WTC11 (cell line): ENCODE results near the gene GALM. TPM values are rescaled to one million over a fixed set of nuclear protein-coding genes. Genes with fewer than 3 reads are reported as not detected.

Experiments
- ATAC-seq: fragments of 200-7000 bp; cut with Tn5 transposase; 2 replicates; pipeline ENCODE4 v1.10.0; 2021; ENCODE audit warnings: mild to moderate bottlenecking, moderate library complexity
- CTCF ChIA-PET: fragments of 300-600 bp; sonication (Branson Sonifier 250); formaldehyde crosslinking; loops from one replicate; lab custom pipeline; 2021; ENCODE audit warnings: antibody characterized with exemption; lab: Charles Lee
- POLR2A ChIA-PET: fragments of 350-600 bp; sonication (Branson Sonifier 250); formaldehyde crosslinking; loops from one replicate; lab custom pipeline; 2021; ENCODE audit warnings: antibody characterized with exemption; lab: Charles Lee
- DNase-seq: peaks from one replicate; pipeline ENCODE4 v3.0.0; 2021; ENCODE audit warnings: low spot score
- H3K27ac Mint-ChIP-seq: 2 replicates; pipeline ENCODE4 v1.8.0; 2021; ENCODE audit warnings: mixed read lengths
- H3K27me3 Mint-ChIP-seq: 2 replicates; pipeline ENCODE4 v1.8.0; 2021; ENCODE audit warnings: low read depth, mild to moderate bottlenecking, moderate library complexity, mixed read lengths
- H3K36me3 Mint-ChIP-seq: 2 replicates; pipeline ENCODE4 v1.8.0; 2021; ENCODE audit warnings: mixed read lengths
- H3K4me1 Mint-ChIP-seq: 2 replicates; pipeline ENCODE4 v1.8.0; 2022; ENCODE audit warnings: mixed read lengths
- H3K4me3 Mint-ChIP-seq: 2 replicates; pipeline ENCODE4 v1.8.0; 2021; ENCODE audit warnings: mild to moderate bottlenecking, moderate library complexity, mixed read lengths
- H3K9me3 Mint-ChIP-seq: 2 replicates; pipeline ENCODE4 v1.8.0; 2021; ENCODE audit warnings: mixed read lengths
- ELF4 ChIP-seq: sonication (generic); formaldehyde crosslinking; IDR thresholded peaks from 2 replicates; pipeline ENCODE4 v1.8.1; 2022; ENCODE audit warnings: low read depth, mild to moderate bottlenecking, moderate library complexity, missing genetic modification reagents
- EMX1 ChIP-seq: fragments of 250-450 bp; sonication (Bioruptor Pico); IDR thresholded peaks from 2 replicates; pipeline ENCODE4 v1.8.0; 2021; ENCODE audit warnings: mild to moderate bottlenecking
- ERG ChIP-seq: fragments of 250-450 bp; sonication (Bioruptor Pico); IDR thresholded peaks from 2 replicates; pipeline ENCODE4 v1.8.0; 2021; ENCODE audit warnings: mild to moderate bottlenecking
- FOXK1 ChIP-seq: sonication (generic); formaldehyde crosslinking; IDR thresholded peaks from 2 replicates; pipeline ENCODE4 v1.8.0; 2022; ENCODE audit warnings: mild to moderate bottlenecking, moderate library complexity, missing genetic modification reagents
- IRF2 ChIP-seq: sonication (generic); formaldehyde crosslinking; IDR thresholded peaks from 2 replicates; pipeline ENCODE4 v1.8.0; 2022; ENCODE audit warnings: low read depth, missing genetic modification reagents, borderline replicate concordance
- MXD4 ChIP-seq: fragments of 250-450 bp; sonication (Bioruptor Pico); IDR thresholded peaks from 2 replicates; pipeline ENCODE4 v1.8.0; 2021; ENCODE audit warnings: mild to moderate bottlenecking, moderate library complexity, borderline replicate concordance
- NR1H2 ChIP-seq: sonication (generic); formaldehyde crosslinking; IDR thresholded peaks from 2 replicates; pipeline ENCODE4 v1.9.0; 2021; ENCODE audit warnings: mild to moderate bottlenecking, moderate library complexity, missing genetic modification reagents
- SP1 ChIP-seq: sonication (generic); formaldehyde crosslinking; conservative IDR thresholded peaks from 2 replicates; pipeline ENCODE4 v1.8.1; 2022; ENCODE audit warnings: missing genetic modification reagents
- STAT6 ChIP-seq: sonication (generic); formaldehyde crosslinking; conservative IDR thresholded peaks from 2 replicates; pipeline ENCODE4 v1.8.1; 2023; ENCODE audit warnings: mild to moderate bottlenecking, low read depth, missing genetic modification reagents, moderate library complexity
- USF1 ChIP-seq: sonication (generic); formaldehyde crosslinking; IDR thresholded peaks from 2 replicates; pipeline ENCODE4 v1.8.0; 2022; ENCODE audit warnings: mild to moderate bottlenecking, missing genetic modification reagents
- ZNF232 ChIP-seq: sonication (generic); formaldehyde crosslinking; IDR thresholded peaks from 2 replicates; pipeline ENCODE4 v1.8.0; 2022; ENCODE audit warnings: mild to moderate bottlenecking, missing genetic modification reagents
- ZNF317 ChIP-seq: sonication (generic); formaldehyde crosslinking; IDR thresholded peaks from 2 replicates; pipeline ENCODE4 v1.8.1; 2023; ENCODE audit warnings: low read depth, mild to moderate bottlenecking, moderate library complexity, missing genetic modification reagents, borderline replicate concordance
- ZNF396 ChIP-seq: fragments of 250-450 bp; sonication (Bioruptor Pico); IDR thresholded peaks from 2 replicates; pipeline ENCODE4 v1.8.0; 2021; ENCODE audit warnings: mild to moderate bottlenecking, moderate library complexity, borderline replicate concordance
- ZNF423 ChIP-seq: fragments of 250-450 bp; sonication (Bioruptor Pico); IDR thresholded peaks from 2 replicates; pipeline ENCODE4 v2.1.2; 2022; ENCODE audit warnings: mild to moderate bottlenecking, moderate library complexity
- total RNA-seq: library from RNA; stranded (reverse); gene quantifications from 3 replicates; pipeline ENCODE4 v1.2.3, GENCODE V29; 2021
- TF ChIP-seq, protein P1 (sequence below): fragments of 250-450 bp; sonication (Bioruptor Pico); IDR thresholded peaks from 2 replicates; pipeline ENCODE4 v1.9.0; 2021; ENCODE audit warnings: mild to moderate bottlenecking, borderline replicate concordance

GALM gene
- total RNA-seq, 1 experiment from 2014 or later: 11.2 TPM

GRCh38 chr2:38708900-38709566 is 43.1 kb downstream of the GALM start (continued):
- TF ChIP-seq STAT6 (CRISPR knock-in tag) (no peak), ELF4 (CRISPR knock-in tag) (no peak)

- Mint-ChIP-seq H3K9me3 (peaks cover 5% of the 10 kb centered on the region), H3K36me3 (peaks cover 8% of the 10 kb centered on the region), H3K4me1 (peaks cover 16% of the 10 kb centered on the region), H3K4me3 (no peak overlapping the region)
- ATAC-seq (no peak), DNase-seq (no peak)
- no peak for TF ChIP-seq FOXK1 (CRISPR knock-in tag)
- no peak for TF ChIP-seq ZNF396 (CRISPR knock-in tag)
- no peak for TF ChIP-seq ZNF423
- TF ChIP-seq, protein P1, sequence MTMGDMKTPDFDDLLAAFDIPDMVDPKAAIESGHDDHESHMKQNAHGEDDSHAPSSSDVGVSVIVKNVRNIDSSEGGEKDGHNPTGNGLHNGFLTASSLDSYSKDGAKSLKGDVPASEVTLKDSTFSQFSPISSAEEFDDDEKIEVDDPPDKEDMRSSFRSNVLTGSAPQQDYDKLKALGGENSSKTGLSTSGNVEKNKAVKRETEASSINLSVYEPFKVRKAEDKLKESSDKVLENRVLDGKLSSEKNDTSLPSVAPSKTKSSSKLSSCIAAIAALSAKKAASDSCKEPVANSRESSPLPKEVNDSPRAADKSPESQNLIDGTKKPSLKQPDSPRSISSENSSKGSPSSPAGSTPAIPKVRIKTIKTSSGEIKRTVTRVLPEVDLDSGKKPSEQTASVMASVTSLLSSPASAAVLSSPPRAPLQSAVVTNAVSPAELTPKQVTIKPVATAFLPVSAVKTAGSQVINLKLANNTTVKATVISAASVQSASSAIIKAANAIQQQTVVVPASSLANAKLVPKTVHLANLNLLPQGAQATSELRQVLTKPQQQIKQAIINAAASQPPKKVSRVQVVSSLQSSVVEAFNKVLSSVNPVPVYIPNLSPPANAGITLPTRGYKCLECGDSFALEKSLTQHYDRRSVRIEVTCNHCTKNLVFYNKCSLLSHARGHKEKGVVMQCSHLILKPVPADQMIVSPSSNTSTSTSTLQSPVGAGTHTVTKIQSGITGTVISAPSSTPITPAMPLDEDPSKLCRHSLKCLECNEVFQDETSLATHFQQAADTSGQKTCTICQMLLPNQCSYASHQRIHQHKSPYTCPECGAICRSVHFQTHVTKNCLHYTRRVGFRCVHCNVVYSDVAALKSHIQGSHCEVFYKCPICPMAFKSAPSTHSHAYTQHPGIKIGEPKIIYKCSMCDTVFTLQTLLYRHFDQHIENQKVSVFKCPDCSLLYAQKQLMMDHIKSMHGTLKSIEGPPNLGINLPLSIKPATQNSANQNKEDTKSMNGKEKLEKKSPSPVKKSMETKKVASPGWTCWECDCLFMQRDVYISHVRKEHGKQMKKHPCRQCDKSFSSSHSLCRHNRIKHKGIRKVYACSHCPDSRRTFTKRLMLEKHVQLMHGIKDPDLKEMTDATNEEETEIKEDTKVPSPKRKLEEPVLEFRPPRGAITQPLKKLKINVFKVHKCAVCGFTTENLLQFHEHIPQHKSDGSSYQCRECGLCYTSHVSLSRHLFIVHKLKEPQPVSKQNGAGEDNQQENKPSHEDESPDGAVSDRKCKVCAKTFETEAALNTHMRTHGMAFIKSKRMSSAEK (CRISPR knock-in tag): no peak
- TF ChIP-seq ZNF317 (CRISPR knock-in tag): no peak
- TF ChIP-seq ERG: no peak
- no peak for TF ChIP-seq SP1 (CRISPR knock-in tag)
- TF ChIP-seq EMX1 (CRISPR knock-in tag): no peak
- TF ChIP-seq ZNF232: no peak
- TF ChIP-seq IRF2 (CRISPR knock-in tag): no peak
- no peak for TF ChIP-seq MXD4 (CRISPR knock-in tag)
- TF ChIP-seq NR1H2 (CRISPR knock-in tag): no peak
- no peak for TF ChIP-seq USF1 (CRISPR knock-in tag)
- TF ChIP-seq, all 79 proteins: peak for 0
- POLR2A ChIA-PET: no interaction called here
- no peaks in the 10 kb centered on the region for H3K27me3 Mint-ChIP-seq
- CTCF ChIA-PET: interaction anchor here (0.7 kb wide), 1 partner anchor 128 kb away, joined by 3 read pairs; no protein-coding TSS in a partner anchor
- no peak overlapping the region for H3K27ac Mint-ChIP-seq
Observed at GRCh38 chr2:38709567-38710194, 43.8 kb downstream of the GALM start.
